Keratinocyte (primary cell): ENCODE data around the gene PRR36.

Source experiments
- EZH2 ChIP-seq: IDR thresholded peaks from one replicate; pipeline ENCODE4 v1.6.1; 2012; ENCODE audit warnings: inconsistent platforms, mild to moderate bottlenecking, low read length, moderate library complexity
- TF ChIP-seq, protein P1 (sequence below), 3 experiments: IDR thresholded peaks in 1 of 3; conservative IDR thresholded peaks in 1 of 3; optimal IDR thresholded peaks in 1 of 3; 2 replicates in 2 of 3; 3 replicates in 1 of 3; pipeline versions ENCODE3 to v1.5.1; 2011; ENCODE audit warnings: low read length in 3 of 3, mild to moderate bottlenecking in 3 of 3, moderate library complexity in 2 of 3, control low read depth in 1 of 3, inconsistent platforms in 1 of 3; ENCODE audit not compliant: insufficient read depth in 2 of 3; ENCODE audit errors: extremely low read depth in 1 of 3

DNA sequence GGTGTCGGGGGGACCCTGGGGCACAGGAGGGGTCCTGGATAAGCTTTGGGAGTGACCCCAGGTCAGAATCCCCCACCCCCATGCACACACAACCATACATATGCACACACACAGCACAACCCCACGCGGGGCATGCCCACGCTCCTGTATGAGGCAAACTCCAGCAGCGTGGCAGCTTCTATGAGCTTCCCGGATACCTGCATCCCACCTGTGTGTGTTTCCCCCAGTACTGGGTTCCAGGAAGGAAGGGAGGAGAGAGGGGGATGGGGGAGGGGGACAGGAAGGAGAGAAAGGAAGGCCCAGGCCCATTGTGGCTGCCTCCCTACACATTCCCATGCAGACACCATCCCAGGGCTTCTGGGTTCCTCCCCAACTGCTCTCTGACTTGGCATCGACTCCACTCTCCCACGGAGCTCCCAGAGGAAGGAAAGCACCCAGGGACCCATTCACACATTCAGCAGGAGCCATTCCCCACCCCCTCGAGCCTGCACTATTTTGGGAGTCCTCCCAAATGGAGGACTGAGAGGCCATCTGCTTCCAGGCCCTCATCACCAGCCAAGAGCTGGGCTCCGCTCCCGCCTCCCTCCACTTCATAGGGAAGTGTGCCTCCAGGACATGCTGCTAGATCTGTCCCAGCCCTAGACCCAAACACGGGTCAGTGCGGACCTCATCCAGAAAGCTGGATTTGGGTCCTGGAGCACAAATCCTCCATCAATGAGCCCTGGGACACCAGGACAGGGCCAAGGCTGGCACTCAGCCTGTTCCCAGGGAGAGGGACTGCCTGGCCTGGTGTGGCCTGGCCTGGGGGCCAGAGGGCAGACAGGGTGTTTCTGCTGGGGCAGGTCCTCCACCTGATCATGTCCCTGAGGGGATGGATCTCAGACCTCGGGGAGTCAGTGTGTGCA lies 13.2 kb downstream of the PRR36 start:
- TF ChIP-seq, protein P1, sequence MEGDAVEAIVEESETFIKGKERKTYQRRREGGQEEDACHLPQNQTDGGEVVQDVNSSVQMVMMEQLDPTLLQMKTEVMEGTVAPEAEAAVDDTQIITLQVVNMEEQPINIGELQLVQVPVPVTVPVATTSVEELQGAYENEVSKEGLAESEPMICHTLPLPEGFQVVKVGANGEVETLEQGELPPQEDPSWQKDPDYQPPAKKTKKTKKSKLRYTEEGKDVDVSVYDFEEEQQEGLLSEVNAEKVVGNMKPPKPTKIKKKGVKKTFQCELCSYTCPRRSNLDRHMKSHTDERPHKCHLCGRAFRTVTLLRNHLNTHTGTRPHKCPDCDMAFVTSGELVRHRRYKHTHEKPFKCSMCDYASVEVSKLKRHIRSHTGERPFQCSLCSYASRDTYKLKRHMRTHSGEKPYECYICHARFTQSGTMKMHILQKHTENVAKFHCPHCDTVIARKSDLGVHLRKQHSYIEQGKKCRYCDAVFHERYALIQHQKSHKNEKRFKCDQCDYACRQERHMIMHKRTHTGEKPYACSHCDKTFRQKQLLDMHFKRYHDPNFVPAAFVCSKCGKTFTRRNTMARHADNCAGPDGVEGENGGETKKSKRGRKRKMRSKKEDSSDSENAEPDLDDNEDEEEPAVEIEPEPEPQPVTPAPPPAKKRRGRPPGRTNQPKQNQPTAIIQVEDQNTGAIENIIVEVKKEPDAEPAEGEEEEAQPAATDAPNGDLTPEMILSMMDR (optimal IDR thresholded peaks at IDR 0.05 in 1 of 3, IDR thresholded peaks at IDR 0.05 in 1 of 3, conservative IDR thresholded peaks at IDR 0.05 in 1 of 3; ENCODE audit: extremely low read depth in 1 of 3, insufficient read depth in 2 of 3, low read length in 3 of 3), result no peak
- no peak for TF ChIP-seq EZH2
